Esophagus squamous epithelium (tissue), 4 donors: ENCODE measurements around the gene FERMT2.

Experiments
- POLR2A ChIP-seq, 4 donors: fragments of 450-650 bp; IDR thresholded peaks; one replicate each; pipeline ENCODE4 v1.6.1; 2017; ENCODE audit warnings: antibody characterized with exemption in 4 of 4, mild to moderate bottlenecking in 4 of 4, moderate library complexity in 3 of 4
- TF ChIP-seq, protein P1 (sequence below), 6 experiments: fragments of 450-650 bp in 4 of 6; fragments of 200-600 bp in 2 of 6; sonication (generic) in 2 of 6; IDR thresholded peaks; one replicate each; pipeline ENCODE4 v1.5.1; 2016 to 2019; ENCODE audit warnings: antibody characterized with exemption in 6 of 6, mild to moderate bottlenecking in 4 of 6, moderate library complexity in 4 of 6

DNA sequence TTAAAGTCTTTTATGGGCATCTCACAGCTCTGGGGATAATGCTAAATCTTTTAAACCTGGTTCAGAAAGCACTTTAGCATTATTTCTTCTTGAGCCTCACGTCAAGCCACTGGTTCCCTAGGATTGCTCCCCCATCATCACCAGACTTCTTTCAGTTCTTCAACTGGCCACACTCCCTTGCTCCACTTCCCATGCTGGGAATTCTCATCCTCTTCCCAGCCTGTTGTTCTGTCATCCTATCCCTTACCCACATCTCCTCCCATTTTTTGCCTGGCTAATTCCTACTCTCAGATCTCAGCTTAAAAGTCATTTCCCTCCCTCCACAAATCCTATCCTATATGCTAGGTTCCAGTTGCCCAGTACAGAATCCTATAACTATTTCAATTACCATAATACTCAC, 14.4 kb downstream of the FERMT2 start:
- TF ChIP-seq, protein P1, sequence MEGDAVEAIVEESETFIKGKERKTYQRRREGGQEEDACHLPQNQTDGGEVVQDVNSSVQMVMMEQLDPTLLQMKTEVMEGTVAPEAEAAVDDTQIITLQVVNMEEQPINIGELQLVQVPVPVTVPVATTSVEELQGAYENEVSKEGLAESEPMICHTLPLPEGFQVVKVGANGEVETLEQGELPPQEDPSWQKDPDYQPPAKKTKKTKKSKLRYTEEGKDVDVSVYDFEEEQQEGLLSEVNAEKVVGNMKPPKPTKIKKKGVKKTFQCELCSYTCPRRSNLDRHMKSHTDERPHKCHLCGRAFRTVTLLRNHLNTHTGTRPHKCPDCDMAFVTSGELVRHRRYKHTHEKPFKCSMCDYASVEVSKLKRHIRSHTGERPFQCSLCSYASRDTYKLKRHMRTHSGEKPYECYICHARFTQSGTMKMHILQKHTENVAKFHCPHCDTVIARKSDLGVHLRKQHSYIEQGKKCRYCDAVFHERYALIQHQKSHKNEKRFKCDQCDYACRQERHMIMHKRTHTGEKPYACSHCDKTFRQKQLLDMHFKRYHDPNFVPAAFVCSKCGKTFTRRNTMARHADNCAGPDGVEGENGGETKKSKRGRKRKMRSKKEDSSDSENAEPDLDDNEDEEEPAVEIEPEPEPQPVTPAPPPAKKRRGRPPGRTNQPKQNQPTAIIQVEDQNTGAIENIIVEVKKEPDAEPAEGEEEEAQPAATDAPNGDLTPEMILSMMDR (IDR thresholded peaks at IDR 0.05) = no peak
- TF ChIP-seq POLR2A (IDR thresholded peaks at IDR 0.05) = no peak
